Measurements from ENCODE around the gene OTOP1.
"Not testable (repeated sequence)": the region's sequence is repeated elsewhere in the genome, so short reads cannot be mapped to it uniquely, and the experiment has no call there.

DNA sequence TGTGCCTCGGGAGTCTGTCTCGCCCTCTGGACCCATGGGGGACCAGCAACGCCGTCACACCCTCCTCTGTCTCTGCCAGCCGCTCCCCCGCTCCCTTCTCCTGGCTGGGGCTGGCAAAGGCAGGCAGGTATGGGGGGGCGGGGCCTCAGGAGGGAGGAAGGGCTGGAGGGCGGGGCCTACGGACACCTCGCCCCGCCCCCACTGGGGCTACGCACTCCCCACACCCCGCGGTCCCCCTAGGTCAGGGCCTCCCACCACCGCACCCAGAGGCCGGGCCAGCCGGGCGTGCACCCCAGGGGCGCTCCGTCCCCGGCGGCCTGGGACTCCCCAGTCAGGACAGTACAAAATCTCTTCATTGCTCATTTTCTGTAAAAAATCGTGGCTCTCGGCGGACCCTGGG, 84.0 kb downstream of the OTOP1 start:
- TF ChIP-seq, protein P1, sequence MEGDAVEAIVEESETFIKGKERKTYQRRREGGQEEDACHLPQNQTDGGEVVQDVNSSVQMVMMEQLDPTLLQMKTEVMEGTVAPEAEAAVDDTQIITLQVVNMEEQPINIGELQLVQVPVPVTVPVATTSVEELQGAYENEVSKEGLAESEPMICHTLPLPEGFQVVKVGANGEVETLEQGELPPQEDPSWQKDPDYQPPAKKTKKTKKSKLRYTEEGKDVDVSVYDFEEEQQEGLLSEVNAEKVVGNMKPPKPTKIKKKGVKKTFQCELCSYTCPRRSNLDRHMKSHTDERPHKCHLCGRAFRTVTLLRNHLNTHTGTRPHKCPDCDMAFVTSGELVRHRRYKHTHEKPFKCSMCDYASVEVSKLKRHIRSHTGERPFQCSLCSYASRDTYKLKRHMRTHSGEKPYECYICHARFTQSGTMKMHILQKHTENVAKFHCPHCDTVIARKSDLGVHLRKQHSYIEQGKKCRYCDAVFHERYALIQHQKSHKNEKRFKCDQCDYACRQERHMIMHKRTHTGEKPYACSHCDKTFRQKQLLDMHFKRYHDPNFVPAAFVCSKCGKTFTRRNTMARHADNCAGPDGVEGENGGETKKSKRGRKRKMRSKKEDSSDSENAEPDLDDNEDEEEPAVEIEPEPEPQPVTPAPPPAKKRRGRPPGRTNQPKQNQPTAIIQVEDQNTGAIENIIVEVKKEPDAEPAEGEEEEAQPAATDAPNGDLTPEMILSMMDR (IDR thresholded peaks at IDR 0.05; ENCODE audit: low read length): not testable (repeated sequence)
- TF ChIP-seq EZH2 (IDR thresholded peaks at IDR 0.05; ENCODE audit: borderline replicate concordance, low read length): not testable (repeated sequence)

All from OCI-LY1 (cell line).